B cell (primary cell): ENCODE measurements around the gene FALEC. TPM values are rescaled to one million over a fixed set of nuclear protein-coding genes. Genes with fewer than 3 reads are reported as not detected.

Source experiments
- ATAC-seq: fragments of 200-7000 bp; cut with Tn5 transposase; one replicate; pipeline ENCODE4 v1.10.0; 2021; ENCODE audit warnings: low read depth, mild to moderate bottlenecking, moderate number of reproducible peaks, moderate library complexity
- CTCF ChIA-PET: fragments of 350-600 bp; sonication (Branson Sonifier 250); formaldehyde crosslinking; loops from one replicate; lab custom pipeline; 2021; ENCODE audit warnings: antibody characterized with exemption, inconsistent platforms; lab: Charles Lee
- POLR2A ChIA-PET: fragments of 350-600 bp; sonication (Branson Sonifier 250); formaldehyde crosslinking; loops from one replicate; lab custom pipeline; 2021; ENCODE audit warnings: antibody characterized with exemption; lab: Charles Lee
- DNase-seq: peaks from one replicate; pipeline ENCODE4 v3.0.0; 2013
- H2AFZ ChIP-seq: 2 replicates; pipeline ENCODE4 v1.6.1; 2012; ENCODE audit warnings: mild to moderate bottlenecking, low read depth, low read length; ENCODE audit not compliant: insufficient read depth, poor library complexity, severe bottlenecking
- H3K27ac ChIP-seq, 2 donors: 1 replicate in 1 of 2; 2 replicates in 1 of 2; pipeline ENCODE4 v1.5.1; 2012 to 2013; ENCODE audit warnings: low read length in 2 of 2, mild to moderate bottlenecking in 2 of 2, moderate library complexity in 1 of 2
- H3K27me3 ChIP-seq, 4 experiments: fragments of 200-600 bp in 1 of 4; sonication (generic) in 1 of 4; replicated peaks in 1 of 4; 1 replicate in 2 of 4; 2 replicates in 2 of 4; pipeline versions ENCODE4 v1.6.1 to v1.7.0; 2013 to 2016; ENCODE audit warnings: low read length in 3 of 4, mild to moderate bottlenecking in 2 of 4, mixed read lengths in 1 of 4, moderate library complexity in 1 of 4; ENCODE audit not compliant: insufficient read depth in 4 of 4, control insufficient read depth in 3 of 4; ENCODE audit errors: control extremely low read depth in 1 of 4
- H3K36me3 ChIP-seq, 2 experiments: replicated peaks in 1 of 2; 1 replicate in 1 of 2; 2 replicates in 1 of 2; pipeline versions ENCODE4 v1.6.1 to v1.7.1; 2013; ENCODE audit warnings: low read length in 1 of 2; ENCODE audit not compliant: insufficient read depth in 2 of 2, control insufficient read depth in 1 of 2; ENCODE audit errors: control extremely low read depth in 1 of 2, extremely low read depth in 1 of 2
- H3K4me1 ChIP-seq, 2 donors: fragments of 200-600 bp in 1 of 2; sonication (generic) in 1 of 2; 1 replicate in 1 of 2; 2 replicates in 1 of 2; pipeline versions ENCODE4 v1.5.1 to v1.6.1; 2013 to 2017; ENCODE audit warnings: low read length in 2 of 2; ENCODE audit not compliant: control insufficient read depth in 2 of 2, insufficient read depth in 2 of 2
- H3K4me2 ChIP-seq: replicated peaks from 2 replicates; pipeline ENCODE3; 2012; ENCODE audit warnings: mild to moderate bottlenecking, low read depth, low read length; ENCODE audit not compliant: poor library complexity, severe bottlenecking
- H3K4me3 ChIP-seq, 5 experiments: fragments of 200-600 bp in 1 of 5; sonication (generic) in 1 of 5; 1 replicate in 3 of 5; 2 replicates in 2 of 5; pipeline versions ENCODE4 v1.5.1 to v1.7.0; 2011 to 2016; ENCODE audit warnings: low read length in 4 of 5, mild to moderate bottlenecking in 4 of 5, low read depth in 2 of 5, control low read depth in 1 of 5, moderate library complexity in 1 of 5; ENCODE audit not compliant: insufficient read depth in 1 of 5; ENCODE audit errors: control extremely low read depth in 1 of 5, extremely low read depth in 1 of 5
- H3K79me2 ChIP-seq: fragments of 200-600 bp; sonication (generic); one replicate; pipeline ENCODE4 v1.6.0; 2016; ENCODE audit warnings: low read length; ENCODE audit not compliant: control insufficient read depth, insufficient read depth
- H3K9ac ChIP-seq: fragments of 200-600 bp; sonication (generic); 2 replicates; pipeline ENCODE4 v1.6.1; 2017; ENCODE audit warnings: mild to moderate bottlenecking, low read length, moderate library complexity
- H3K9me3 ChIP-seq, 3 donors: one replicate each; pipeline versions ENCODE4 v1.6.1 to v1.7.1; 2013; ENCODE audit warnings: low read length in 2 of 3; ENCODE audit not compliant: control insufficient read depth in 2 of 3, insufficient read depth in 1 of 3; ENCODE audit errors: control extremely low read depth in 1 of 3
- H4K20me1 ChIP-seq: 2 replicates; pipeline ENCODE4 v1.6.0; 2012; ENCODE audit warnings: mild to moderate bottlenecking, low read length; ENCODE audit not compliant: insufficient read depth, control insufficient read depth, poor library complexity, severe bottlenecking
- H3K27ac Mint-ChIP-seq: one replicate; pipeline ENCODE4 v1.8.0; 2021; ENCODE audit warnings: mixed read lengths
- H3K27me3 Mint-ChIP-seq: one replicate; pipeline ENCODE4 v1.8.0; 2021; ENCODE audit warnings: mixed read lengths
- H3K4me1 Mint-ChIP-seq: one replicate; pipeline ENCODE4 v1.8.0; 2021; ENCODE audit warnings: mixed read lengths
- H3K4me3 Mint-ChIP-seq: one replicate; pipeline ENCODE4 v1.8.0; 2021; ENCODE audit warnings: mixed read lengths
- H3K9me3 Mint-ChIP-seq: one replicate; pipeline ENCODE4 v1.8.0; 2022; ENCODE audit warnings: mixed read lengths; ENCODE audit not compliant: insufficient read depth
- EZH2 ChIP-seq: IDR thresholded peaks from 2 replicates; pipeline ENCODE4 v1.6.1; 2012; ENCODE audit warnings: borderline replicate concordance, low read depth, mild to moderate bottlenecking, moderate library complexity, low read length; ENCODE audit not compliant: insufficient read depth, poor library complexity, severe bottlenecking
- WGBS: methylation state at CpG from one replicate; pipeline ENCODE4 v1.1.5; 2013; ENCODE audit warnings: missing lambda C conversion rate; ENCODE audit not compliant: insufficient coverage; 5-methylcytosine and 5-hydroxymethylcytosine counted together
- intact Hi-C: fragments of 100-400 bp; cut with micrococcal nuclease; formaldehyde crosslinking; loops from one replicate; pipeline ENCODE4 v1.10.0; 2022
- polyA plus RNA-seq: library from polyadenylated mRNA; depleted of rRNA; stranded (reverse); fragments of >200 nt; gene quantifications from 2 replicates; pipeline ENCODE4 v1.2.3, GENCODE V29; 2012
- total RNA-seq, 2 donors: library from RNA; stranded (reverse); fragments of 120-200 nt in 1 of 2; gene quantifications; 1 replicate in 1 of 2; 2 replicates in 1 of 2; pipeline versions ENCODE4 v1.2.3 to v1.2.4, GENCODE V29; 2013 to 2022
- TF ChIP-seq, protein P1 (sequence below): fragments of 200-600 bp; IDR thresholded peaks from one replicate; pipeline ENCODE4 v1.8.0; 2022; ENCODE audit warnings: antibody characterized with exemption, mild to moderate bottlenecking

Gene FALEC
- total and polyA plus RNA-seq, 2 donors (not counting 1 experiment from before 2014, with no cell fraction given) = 1.1 to 2.6 TPM

- DNase-seq = peak; percentile 50
- whole genome bisulfite sequencing = 30% methylated on average over 12 of the region's 13 CpGs
These were observed 36.8 kb downstream of the FALEC start for GRCh38 chr1:150552128-150552910.

DNA sequence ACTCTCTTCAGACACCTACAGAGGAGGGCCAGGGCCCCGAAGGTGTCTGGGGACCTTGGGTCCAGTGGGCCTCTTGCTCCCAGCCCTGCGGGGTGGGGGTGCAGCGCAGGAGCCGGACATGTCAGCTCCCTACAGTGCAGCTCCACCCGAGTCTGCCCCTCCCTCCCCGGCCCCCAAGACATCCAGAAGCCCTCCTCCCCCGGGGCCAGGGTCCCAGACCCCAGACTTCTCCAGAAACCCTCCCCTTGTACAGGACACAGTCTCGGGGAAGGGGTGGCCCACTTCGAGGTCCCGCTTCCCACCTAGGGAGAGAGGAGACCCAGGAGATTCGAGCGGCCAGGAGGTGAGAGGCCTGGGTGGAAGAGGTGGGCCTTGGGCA, 37.3 kb downstream of the FALEC start:
- Mint-ChIP-seq H3K4me3 (no peak overlapping the region), H3K27me3 (peaks cover 8% of the 10 kb centered on the region), H3K27ac (no peak overlapping the region), H3K9me3 (no peaks in the 10 kb centered on the region), H3K4me1 (peaks cover 28% of the 10 kb centered on the region)
- intact Hi-C loops = no loop called here
- H3K9me3 ChIP-seq = no peaks in the 10 kb centered on the region
- H3K27me3 ChIP-seq = peaks cover 0 to 27% (median 7%) of the 10 kb centered on the region in 4 experiments
- POLR2A ChIA-PET = no interaction called here
- 92% methylated on average over 9 of the region's 12 CpGs for WGBS
- peaks cover 18 to 28% of the 10 kb centered on the region in 2 donors for H3K4me1 ChIP-seq
- peak overlapping the region; percentile 54 for H3K4me2 ChIP-seq
- TF ChIP-seq, protein P1, sequence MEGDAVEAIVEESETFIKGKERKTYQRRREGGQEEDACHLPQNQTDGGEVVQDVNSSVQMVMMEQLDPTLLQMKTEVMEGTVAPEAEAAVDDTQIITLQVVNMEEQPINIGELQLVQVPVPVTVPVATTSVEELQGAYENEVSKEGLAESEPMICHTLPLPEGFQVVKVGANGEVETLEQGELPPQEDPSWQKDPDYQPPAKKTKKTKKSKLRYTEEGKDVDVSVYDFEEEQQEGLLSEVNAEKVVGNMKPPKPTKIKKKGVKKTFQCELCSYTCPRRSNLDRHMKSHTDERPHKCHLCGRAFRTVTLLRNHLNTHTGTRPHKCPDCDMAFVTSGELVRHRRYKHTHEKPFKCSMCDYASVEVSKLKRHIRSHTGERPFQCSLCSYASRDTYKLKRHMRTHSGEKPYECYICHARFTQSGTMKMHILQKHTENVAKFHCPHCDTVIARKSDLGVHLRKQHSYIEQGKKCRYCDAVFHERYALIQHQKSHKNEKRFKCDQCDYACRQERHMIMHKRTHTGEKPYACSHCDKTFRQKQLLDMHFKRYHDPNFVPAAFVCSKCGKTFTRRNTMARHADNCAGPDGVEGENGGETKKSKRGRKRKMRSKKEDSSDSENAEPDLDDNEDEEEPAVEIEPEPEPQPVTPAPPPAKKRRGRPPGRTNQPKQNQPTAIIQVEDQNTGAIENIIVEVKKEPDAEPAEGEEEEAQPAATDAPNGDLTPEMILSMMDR = no peak
- no peak for TF ChIP-seq EZH2
- CTCF ChIA-PET = no interaction called here
- H3K4me3 ChIP-seq = no peak overlapping the region
- no peaks in the 10 kb centered on the region for H3K79me2 ChIP-seq
- no peak overlapping the region for H3K27ac ChIP-seq
- ATAC-seq (no peak), DNase-seq (no peak)
- no peak overlapping the region for H3K9ac ChIP-seq
- H2AFZ ChIP-seq = no peak overlapping the region
- H3K36me3 ChIP-seq = no peaks in the 10 kb centered on the region
- no peaks in the 10 kb centered on the region for H4K20me1 ChIP-seq

More at GRCh38 chr1:150552128-150552910, 36.8 kb downstream of the FALEC start:
- H3K79me2 ChIP-seq = no peaks in the 10 kb centered on the region
- Mint-ChIP-seq H3K27me3 (peaks cover 8% of the 10 kb centered on the region), H3K9me3 (no peaks in the 10 kb centered on the region), H3K4me3 (peak overlapping the region; percentile 34), H3K4me1 (peaks cover 28% of the 10 kb centered on the region), H3K27ac (no peak overlapping the region)
- no peaks in the 10 kb centered on the region for H3K36me3 ChIP-seq
- ChIA-PET CTCF (interaction anchor here (0.7 to 2.5 kb wide), 3 partner anchors 8 to 225 kb away, joined by 3 to 11 read pairs (median 3); no protein-coding TSS in a partner anchor), POLR2A (interaction anchor here (0.7 kb wide), 1 partner anchor 9 kb away, joined by 4 read pairs; no protein-coding TSS in a partner anchor)
- H3K9me3 ChIP-seq = no peaks in the 10 kb centered on the region
- no peaks in the 10 kb centered on the region for H4K20me1 ChIP-seq
- no peak for TF ChIP-seq EZH2
- TF ChIP-seq, protein P1 = no peak
- H3K4me1 ChIP-seq = peaks cover 18 to 28% of the 10 kb centered on the region in 2 donors
- no peak overlapping the region for H3K27ac ChIP-seq
- intact Hi-C loops = no loop called here
- peak overlapping the region; percentile 31 for H2AFZ ChIP-seq
- no peak overlapping the region for H3K9ac ChIP-seq
- H3K4me2 ChIP-seq = peak overlapping the region; percentile 54
- peak; percentile 34 for ATAC-seq
- peaks cover 0 to 32% (median 7%) of the 10 kb centered on the region in 4 experiments for H3K27me3 ChIP-seq
- H3K4me3 ChIP-seq = no peak overlapping the region
